B cell (primary cell): ENCODE measurements around the gene MYCL.
"Not testable (repeated sequence)": the region's sequence is repeated elsewhere in the genome, so short reads cannot be mapped to it uniquely, and the experiment has no call there.

Experiments used
- CTCF ChIP-seq: fragments of 200-600 bp; IDR thresholded peaks from one replicate; pipeline ENCODE4 v1.8.0; 2022; ENCODE audit warnings: antibody characterized with exemption, mild to moderate bottlenecking
- EZH2 ChIP-seq: IDR thresholded peaks from 2 replicates; pipeline ENCODE4 v1.6.1; 2012; ENCODE audit warnings: borderline replicate concordance, low read depth, mild to moderate bottlenecking, moderate library complexity, low read length; ENCODE audit not compliant: insufficient read depth, poor library complexity, severe bottlenecking

GRCh38 chr1:39869538-39870112 lies 32.1 kb downstream of the MYCL start:
- not testable (repeated sequence) for TF ChIP-seq CTCF, EZH2
